ELF-1 (cell line): ENCODE measurements around the gene DDX23.

Source experiments
- DNase-seq: peaks from one replicate; pipeline ENCODE4 v3.0.0-alpha.2; 2016; ENCODE audit warnings: low read depth, low spot score

The DDX23 gene

DNA sequence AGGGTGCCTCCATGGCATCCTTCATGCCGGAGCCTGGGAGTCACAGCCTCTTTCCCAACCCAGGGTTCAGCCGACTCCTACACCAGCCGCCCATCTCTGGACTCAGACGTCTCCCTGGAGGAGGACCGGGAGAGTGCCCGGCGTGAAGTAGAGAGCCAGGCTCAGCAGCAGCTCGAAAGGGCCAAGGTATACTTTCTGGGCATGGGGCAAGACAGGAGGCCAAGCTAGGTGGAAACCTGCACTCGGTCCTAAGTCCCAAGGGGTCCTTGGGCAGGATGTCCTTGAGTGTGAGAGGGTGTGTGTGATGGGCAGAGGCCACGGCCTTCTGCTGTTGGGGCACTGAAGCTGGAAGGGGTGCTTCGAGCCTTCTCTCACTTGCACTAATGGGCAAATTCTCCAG, 28.7 kb downstream of the DDX23 start:
- no peak for DNase-seq

DNA sequence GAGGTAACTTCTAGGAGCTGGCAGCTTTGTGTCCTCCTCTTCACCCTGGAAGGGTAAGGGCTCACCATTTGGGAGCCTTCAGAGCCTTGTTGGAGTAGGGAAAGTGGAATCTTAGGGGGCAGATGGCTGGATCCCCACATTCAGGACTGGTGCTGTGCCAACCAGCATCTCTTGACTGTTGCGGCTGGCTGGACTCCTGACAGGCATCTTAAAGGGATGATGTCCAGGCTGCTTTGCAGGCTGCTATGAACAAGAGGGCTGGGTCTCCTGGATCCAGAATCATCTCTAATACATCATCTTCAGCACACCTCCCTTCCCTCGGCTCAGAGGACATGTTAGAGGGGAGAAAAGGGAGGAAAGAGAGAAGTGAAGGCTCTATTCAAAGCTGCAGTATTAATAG, 29.3 kb downstream of the DDX23 start:
- DNase-seq = no peak

DNA sequence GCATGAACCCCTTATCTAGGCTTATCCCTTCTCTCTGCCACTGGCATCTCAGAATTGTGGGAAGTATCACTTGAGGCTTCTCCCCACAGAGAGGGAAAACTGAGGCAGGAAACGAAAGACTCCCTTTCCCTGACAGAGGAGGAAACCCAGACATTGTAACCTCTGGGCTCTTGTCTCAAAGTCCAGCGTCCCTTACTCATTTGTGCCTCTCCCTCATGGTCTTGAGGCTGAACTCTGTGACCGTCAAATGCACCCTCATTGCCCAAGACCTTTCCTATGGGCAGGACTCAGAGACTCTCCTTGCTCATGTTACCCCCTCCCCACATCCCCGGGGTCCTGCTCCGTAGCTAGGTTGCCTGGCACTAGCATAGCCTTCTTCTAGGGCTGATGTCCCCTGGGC, 29.8 kb downstream of the DDX23 start:
- no peak for DNase-seq

DNA sequence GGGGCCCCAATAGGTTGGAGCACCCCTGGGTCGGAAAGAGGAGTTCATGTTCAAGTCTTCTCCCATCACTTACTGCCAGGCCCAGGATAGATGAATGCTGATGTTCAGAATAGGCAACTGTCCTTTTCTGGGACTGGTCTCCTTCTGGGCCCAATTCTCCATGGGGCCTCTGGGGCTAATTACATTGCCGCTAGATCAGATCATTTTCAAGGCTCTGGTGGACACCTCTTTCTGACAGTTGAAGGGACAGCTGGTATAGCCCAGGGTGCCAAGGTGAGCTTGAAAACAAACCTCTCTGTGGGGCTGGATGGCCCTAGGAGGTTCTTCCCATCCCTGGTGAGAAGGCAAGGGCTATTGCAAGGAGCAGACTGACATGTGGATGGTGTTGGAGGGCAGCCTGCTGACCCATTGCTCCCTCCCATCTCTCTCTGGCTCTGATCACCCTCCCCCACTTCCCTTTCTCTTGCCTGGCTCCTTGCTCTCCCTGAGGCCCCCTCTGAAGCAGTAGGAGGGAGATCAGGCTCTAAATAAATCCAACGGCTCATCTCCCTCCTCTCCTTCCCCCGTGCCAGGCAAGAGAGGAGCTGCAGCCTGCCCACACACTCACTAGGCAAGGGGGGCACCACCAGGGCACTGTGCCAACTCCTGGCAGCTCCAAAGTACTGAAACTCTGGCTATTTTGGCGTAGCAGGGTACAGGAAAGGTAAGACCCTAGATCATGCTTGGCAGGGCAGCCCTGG, 31.8 kb downstream of the DDX23 start:
- DNase-seq = no peak

DNA sequence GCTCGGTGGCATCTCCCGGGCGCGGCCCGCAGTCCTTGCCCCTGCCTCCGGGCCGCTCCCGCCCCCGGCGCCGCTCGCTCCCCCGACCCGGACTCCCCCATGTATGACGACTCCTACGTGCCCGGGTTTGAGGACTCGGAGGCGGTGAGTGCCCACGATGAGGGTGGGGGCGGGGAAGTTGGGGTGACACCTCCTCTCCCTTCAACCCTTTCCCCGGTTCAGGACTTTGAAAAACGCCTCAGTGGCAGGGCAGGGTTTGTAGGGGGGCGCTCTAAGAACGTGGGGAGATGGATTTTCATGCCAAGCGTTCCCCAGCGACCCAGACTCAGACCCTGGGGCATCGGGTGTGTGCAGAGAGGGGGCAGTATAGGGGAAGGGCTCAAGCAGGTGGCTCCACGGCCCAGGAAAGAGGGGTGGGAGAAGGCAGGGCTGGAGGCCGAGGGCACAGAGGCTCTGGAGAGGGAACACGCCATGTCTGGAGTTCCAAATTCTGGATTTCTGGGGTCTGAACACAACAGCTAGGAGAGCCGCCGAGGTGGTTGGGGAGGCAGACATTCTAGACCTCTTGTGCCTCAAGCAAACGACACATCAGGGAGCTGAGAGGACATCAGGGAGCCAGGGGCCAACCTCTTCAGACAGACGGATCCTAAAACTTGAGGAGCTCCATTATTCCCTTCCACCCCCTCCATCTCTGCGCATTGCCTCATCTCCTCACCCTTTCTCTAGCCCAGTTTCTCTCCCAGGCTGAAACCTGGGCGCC, 33.0 kb downstream of the DDX23 start:
- peak; percentile 71 for DNase-seq

DNA sequence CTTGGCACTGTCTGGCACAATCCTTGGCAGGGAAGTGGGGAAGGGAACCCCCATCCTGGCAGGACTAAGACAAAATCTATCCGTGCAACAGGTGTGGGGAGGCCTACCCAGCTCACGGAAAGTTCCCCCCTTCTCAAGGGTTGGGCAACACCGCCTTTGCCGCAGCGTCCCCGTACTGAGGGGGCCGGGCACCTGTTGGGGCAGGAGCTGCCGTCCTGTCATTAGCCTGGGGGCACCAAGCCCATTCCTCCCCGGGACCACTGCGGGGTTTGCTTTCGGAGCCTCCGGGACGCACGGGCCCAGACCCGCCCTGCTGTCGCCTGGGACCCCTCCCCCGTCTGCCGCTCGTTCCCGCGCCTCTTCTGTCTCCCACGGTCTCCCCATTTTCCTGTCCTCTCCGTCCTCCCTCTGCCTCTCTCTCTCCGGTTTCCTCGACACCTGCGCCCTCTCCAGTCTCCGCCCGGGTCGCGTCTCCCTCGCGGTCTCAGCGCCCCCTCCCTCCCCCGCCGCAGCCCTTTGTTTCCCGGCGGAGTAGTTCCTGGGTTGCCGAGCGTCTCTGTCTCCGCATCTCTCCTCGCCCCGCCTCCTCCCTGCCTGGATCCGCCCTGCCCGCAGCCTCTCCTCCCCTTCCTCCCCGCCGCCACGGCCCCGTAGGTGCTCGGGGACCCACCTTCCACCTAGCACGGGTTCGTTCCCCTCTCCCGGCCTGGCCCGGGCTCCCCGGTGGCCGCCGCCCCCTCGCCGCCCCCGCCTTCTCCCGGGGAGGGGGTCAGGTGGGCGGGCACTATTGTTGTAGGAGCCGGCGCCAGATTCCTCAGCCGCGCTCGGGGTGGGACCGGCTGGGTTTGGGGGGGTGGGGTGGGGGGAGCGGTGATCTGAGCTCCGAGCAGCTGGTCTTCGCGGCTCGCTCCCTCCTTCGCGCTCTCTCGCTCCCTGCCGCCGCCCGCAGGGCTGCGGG, 33.8 kb downstream of the DDX23 start, which contains the start of gene CACNB3:
CACNB3 (plus strand) TSS at position 624 of the 958 bp plus-strand sequence. CDS start 434 bp downstream, outside the sequence.
- DNase-seq = peak; percentile 76

DNA sequence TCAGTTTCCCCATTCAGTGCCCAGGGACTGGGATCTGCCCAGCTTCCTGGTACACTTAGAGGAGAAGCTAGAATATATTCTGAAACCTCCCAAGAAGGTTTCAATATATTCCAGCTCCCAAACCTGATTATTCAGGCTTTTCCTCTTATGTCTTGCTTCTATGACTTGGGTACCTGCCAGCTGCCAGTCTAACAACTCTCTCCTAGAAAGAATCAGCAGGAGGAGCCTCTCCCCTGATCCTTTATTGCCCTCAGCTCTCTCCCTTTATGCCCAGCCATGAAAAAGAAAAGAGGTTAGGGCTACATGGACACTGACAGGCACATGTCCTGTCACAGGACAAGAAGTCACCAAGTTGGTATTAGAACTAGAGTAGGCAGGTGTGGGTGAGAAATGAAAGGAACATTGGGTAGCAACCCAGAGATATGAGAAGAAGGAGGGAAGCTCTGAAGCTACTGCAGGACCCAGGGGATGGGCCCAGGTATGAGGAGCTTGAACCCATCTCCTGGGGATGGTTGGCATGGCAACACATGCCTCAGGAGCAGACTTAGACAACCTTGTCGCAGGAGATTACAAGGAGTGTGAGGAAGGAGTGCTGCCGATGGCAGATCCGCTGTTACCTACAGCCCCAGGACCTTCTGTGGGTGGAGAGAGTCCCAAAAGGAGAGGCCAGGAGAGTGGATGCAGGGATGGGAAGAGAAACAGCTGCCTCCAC, 35.7 kb downstream of the DDX23 start:
- DNase-seq = no peak

DNA sequence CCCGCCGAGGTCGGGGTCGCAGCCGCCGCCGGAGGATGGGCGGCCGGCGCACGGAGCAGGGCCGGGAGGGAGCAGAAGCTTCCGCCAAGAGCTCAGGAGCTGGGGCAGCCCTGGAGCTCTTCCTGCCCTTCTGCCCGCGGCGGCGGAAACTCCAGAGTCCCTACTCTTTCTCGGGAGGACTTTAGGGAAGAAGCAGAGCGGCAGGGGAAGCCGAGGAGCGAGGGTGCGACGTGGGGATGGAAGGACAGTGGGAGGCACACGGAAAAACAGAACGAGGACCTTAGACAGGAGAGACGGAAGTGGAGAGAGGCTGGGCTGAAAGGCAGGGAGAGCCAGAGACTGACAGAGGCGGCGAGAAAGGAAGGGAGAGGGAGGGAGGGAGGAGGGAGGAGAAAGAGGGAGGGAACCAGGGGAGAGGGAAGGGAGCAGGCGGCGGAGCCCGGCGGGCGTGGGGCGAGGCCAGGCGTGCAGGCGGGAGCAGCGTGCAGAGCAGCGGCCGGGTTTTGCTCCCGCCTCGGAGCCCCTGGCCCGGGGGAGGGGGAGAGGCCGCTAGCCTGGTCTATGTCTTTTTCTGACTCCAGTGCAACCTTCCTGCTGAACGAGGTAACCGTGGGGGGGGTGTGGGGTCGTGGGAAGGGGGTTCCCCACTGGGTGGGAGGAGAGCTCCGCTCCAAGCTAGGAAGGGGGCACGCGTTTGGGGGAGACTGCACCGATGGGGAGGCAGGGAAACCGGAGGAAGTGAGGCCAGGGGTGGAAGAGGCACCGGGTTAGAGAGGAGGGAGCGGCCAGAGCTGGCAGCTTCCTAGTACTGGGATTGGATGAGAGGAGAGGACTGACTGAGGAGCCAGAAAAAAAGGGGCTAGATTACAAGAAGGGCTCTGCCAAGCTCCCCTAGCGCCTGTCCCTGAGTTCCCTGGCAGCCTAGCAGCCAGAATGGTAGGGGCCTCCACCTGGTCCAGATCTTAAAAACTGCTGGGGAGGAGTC, 36.5 kb downstream of the DDX23 start:
- DNase-seq = peak; percentile 89

DNA sequence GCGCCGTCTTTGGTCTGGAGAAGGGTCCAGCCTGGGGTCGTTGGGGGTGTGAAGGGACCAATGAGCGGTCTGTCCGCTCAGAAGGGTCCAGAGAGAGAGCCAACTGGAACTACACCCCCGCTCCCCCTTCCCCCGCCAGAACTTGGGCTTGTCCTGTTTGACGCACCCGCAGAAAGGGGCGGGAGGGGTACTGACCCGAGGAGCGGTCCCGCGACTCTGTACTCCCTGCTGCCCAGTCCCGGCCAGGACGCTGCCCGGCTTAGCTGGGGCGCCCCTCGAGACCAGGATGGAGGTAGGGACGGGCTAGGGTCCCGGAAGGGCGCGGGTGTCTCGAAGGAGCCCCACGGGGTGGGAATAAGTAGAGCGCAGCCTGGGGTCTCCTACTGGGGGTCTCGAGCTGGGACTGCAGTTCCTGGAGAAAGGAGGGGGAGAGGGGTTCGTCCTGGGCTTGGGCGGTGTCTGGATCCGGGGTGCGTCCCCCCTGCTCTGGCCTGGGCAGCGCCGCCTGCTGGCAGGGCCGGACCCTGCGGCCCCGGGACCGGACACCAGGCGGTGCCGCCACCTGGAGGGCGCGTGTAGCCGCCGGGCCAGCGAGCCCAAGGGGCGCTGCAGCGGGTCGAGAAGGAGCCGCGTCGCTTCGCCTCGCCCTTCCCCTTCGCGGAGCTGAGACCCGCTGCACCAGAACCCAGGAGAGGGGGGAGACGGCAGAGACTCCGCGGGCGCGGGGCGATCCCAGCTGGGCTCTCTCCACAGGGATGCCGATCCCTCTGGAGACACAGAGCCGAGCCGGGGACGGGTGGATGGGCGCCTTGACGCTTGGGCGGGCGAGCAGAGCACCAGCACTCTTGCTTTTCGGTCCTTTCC, 37.5 kb downstream of the DDX23 start:
- peak; percentile 83 for DNase-seq

DNA sequence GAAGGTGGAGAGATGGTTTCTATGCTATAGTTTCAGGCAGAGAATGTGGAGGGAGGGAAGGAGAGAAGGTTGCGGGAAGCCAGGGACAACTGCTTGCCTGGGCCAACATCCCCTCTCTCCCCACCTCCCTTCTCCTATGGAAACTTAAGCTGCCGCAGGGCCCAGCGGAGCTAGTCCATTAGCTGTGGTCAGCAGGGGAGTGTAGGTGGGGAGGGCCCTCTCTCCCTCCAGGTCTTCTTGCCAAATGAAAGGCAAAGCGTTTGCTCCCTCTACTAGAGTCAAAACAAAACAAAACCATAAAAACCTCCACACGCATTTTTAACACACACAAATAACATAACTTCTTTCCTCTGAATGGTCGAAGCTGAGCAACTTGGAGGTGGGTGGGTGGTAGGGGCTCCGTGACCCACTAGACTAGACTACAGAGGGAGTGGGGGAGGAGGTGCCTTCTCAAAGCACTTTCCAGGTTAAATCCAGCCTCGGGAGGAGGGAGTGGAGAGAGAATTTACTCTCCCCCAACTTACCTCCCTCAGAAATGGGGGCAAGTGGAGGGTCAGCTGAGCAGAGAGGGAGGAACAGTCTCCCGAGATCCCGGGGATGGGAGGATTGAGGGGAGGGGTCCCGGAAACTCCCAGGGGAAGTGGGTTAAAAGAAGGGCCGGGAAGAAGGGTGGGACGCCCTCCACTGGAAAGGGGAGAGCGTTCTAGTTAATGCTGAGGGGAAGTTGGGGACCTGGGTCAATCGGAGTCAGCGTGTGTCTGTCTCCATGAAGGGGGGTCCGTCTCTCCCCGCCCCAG, 38.3 kb downstream of the DDX23 start:
- peak; percentile 85 for DNase-seq

DNA sequence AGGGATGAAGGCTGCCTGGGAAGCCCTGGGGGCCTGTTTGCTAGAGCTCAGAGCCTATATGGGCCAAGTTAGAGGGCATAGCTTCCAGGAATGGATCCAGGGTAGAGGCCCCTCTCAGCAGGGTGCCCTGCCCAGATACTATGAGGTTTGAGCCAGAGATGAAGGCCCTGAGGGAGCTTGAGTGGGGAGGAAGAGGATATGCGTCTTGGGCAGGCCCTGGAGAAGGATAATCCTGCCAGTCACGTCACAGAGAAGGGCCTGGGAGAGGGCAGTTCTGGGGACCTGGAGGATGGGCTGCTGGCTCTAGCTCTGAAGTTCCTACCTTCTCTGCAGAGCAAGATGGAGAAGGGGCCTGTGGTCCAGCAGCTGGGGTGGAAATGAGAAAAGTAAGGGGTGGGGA, 39.6 kb downstream of the DDX23 start:
- no peak for DNase-seq

DNA sequence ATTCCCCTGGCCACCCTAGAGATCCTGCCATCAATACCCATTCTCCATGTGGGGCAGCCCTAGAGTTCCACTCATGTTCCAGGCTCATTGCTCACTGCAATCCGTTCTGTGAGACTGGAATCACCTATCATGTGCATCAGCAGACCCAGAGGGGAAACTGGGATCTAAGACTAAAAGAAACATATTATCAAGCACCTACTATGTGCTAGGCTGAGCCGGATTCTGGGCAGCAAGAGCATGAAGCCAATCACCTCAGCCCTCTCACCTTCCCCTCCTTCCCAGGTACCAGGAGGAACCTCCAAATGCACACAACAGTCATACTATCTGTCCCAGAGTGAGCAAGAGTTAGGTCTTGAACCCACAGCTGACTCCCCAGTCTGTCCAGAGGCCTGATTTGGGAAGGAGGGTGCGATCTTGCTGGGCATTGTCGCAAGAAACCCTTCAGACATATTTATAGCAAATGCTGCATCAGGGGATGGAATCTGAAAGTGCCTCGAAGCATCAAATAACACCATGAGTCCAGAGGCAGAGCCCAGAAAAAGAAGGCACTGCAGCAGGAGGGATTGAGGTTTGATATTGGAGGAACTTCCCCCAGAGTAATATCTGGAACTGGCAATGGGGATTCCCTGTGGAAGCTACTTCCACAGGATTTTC, 40.4 kb downstream of the DDX23 start:
- no peak for DNase-seq

DNA sequence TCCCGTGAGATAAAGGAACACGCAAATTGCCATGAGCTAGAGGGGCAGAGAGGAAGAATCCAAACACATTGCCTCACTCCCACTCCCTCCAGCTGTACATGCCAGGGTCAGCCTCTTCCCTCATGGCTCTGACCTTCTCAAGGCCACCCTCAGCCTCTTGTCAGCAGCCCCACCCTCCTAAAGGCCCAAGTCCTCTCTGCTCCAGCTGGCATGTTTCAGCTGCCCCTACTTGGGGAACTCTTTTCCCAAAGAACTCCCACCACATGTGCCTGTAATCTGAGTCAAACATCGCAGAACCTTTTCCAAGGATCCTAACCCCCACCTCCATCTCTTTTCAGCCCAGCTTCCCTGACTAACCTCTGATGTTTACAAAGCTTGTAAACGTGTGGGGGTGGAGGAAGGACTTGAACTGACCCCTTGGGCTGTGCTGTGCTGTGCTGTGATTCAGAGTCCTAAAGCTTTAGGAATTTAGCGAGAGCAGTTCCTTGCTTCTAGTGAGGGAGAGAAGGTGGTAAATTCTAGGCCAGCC, 41.0 kb downstream of the DDX23 start:
- no peak for DNase-seq

DNA sequence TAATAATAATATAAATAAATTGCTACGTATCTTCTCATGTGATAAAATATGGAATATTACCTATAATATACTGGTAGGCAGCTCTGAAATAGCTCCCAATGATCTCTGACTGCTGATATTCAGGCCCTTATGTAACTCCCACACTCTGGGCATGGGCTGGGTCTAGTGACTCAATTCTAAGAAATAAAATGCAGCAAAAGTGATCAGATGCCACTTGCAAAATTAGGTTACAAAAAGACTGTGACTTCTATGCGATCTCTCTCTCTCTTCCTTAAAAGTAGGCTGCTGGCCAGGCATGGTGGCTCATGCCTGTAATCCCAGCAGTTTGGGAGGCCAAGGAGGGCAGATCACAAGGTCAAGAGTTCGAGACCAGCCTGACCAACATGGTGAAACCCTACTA, 44.0 kb downstream of the DDX23 start:
- no peak for DNase-seq

DNA sequence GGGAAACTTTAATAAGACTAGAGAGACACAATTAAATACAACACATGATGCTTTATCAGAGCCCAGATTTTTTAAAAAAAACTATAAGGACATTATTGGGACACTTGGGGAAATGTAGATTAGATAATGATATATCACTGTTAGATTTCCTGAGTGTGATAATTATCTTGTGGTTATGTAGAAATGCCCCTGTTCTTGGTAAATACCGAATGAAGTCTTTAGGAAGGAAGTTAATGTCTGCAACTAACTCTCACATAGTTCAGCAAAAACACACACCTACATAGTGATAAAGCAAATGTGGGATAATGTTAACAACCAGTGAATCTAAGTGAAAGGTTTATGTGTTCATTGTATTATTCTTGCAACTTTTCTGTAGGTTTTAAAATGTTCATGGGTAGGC, 48.3 kb downstream of the DDX23 start:
- no peak for DNase-seq

DNA sequence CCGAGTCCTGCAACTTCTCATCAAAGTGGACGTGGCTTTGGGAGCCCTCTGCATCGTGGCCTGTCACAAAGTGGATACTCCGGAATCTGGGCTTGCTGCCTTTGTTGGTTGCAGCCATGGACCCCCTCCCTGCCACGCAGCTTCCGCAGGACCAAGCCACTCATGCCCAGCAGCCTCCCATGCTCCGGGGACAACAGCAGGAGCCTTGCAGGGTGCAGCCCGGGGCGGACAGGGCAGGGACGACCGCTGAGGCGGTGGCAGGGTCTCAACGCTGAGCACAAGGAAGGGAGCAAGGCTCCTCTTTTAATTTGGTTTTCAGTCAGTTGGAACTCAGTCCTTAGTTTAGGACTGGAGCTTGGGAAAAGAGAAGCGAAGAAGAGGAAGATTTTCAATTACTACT, 51.0 kb downstream of the DDX23 start:
- no peak for DNase-seq

DNA sequence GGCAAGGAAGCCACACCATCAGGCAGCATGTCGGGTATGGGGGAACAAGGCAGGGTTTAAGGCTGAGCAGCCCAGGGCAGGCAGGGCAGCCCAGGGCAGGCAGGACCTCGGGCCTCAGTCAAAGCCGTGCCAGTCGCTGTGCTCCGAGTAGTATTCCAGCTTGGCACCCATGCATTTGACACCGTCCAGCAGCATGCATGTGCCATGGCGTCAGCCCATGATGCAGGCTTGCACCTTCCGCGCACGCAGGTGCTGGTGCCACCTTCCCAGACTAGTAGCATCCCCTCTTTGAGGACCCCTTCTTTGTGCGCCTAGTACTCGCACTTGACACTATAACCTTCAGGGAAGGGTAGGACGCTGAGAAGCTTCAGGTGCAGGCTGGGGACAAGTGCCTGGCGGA, 51.5 kb downstream of the DDX23 start:
- DNase-seq = no peak

DNA sequence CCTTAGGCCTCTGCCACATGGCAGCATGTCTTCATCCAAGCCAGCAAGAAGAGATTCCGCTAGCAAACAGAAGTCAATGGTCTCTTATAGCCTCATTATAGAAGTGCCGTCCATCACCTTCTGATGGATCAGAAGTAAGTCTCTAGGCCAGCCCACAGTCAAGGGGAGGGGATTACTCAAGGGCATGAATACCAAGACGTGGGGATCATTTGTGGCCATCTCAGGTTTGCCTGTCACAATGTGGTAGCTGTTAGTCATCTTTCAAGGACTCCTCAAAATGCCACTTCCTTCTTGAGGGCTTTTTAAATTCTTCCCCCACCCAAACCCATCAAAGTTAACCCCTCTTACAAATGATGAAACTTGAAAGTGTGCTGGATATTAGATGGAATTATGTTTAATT, 55.0 kb downstream of the DDX23 start:
- DNase-seq = no peak
